ENCODE results near the gene ANTKMT. TPM values are rescaled to one million over a fixed set of nuclear protein-coding genes. Genes with fewer than 3 reads are reported as not detected.
"Not testable (repeated sequence)": the region's sequence is repeated elsewhere in the genome, so short reads cannot be mapped to it uniquely, and the experiment has no call there.

The ANTKMT gene
- total and polyA plus RNA-seq, 2 donors: 7.9 to 29.3 TPM

- no peak for DNase-seq (ENCODE audit: extremely low spot score)
- no peaks in the 10 kb centered on the region for H3K4me1 ChIP-seq (ENCODE audit: insufficient read depth)
- 63% methylated on average over 39 of the region's 39 CpGs for WGBS
- no peak overlapping the region for H3K27ac ChIP-seq (ENCODE audit: low read depth)
- H3K36me3 ChIP-seq (ENCODE audit: insufficient read depth): no peaks in the 10 kb centered on the region
- no peak overlapping the region for H3K4me3 ChIP-seq (ENCODE audit: low read depth, low read length)
Measured at GRCh38 chr16:751152-752006, 30.4 kb downstream of the ANTKMT start.

GRCh38 chr16:752007-752312 lies 31.0 kb downstream of the ANTKMT start:
- 26% methylated on average over 10 of the region's 10 CpGs for WGBS
- no peak for DNase-seq (ENCODE audit: extremely low spot score)
- H3K4me3 ChIP-seq (ENCODE audit: low read depth, low read length): no peak overlapping the region
- no peak overlapping the region for H3K27ac ChIP-seq (ENCODE audit: low read depth)
- H3K36me3 ChIP-seq (ENCODE audit: insufficient read depth): no peaks in the 10 kb centered on the region
- no peaks in the 10 kb centered on the region for H3K4me1 ChIP-seq (ENCODE audit: insufficient read depth)

GRCh38 chr16:754121-754607 lies 33.2 kb downstream of the ANTKMT start:
- H3K4me3 ChIP-seq (ENCODE audit: low read depth, low read length); H3K36me3 ChIP-seq (ENCODE audit: insufficient read depth); DNase-seq (ENCODE audit: extremely low spot score); H3K4me1 ChIP-seq (ENCODE audit: insufficient read depth); H3K27ac ChIP-seq (ENCODE audit: low read depth): not testable (repeated sequence)
- 87% methylated on average over 11 of the region's 11 CpGs for WGBS

GRCh38 chr16:754656-755055 lies 33.7 kb downstream of the ANTKMT start:
- Histone ChIP-seq H3K36me3 (ENCODE audit: insufficient read depth) (no peaks in the 10 kb centered on the region), H3K4me1 (ENCODE audit: insufficient read depth) (no peaks in the 10 kb centered on the region), H3K4me3 (ENCODE audit: low read depth, low read length) (no peak overlapping the region), H3K27ac (ENCODE audit: low read depth) (no peak overlapping the region)
- 58% methylated on average over 11 of the region's 11 CpGs for WGBS
- no peak for DNase-seq (ENCODE audit: extremely low spot score)

- DNase-seq (ENCODE audit: extremely low spot score): no peak
- no peaks in the 10 kb centered on the region for H3K4me1 ChIP-seq (ENCODE audit: insufficient read depth)
- WGBS: 95% methylated on average over 5 of the region's 5 CpGs
- H3K4me3 ChIP-seq (ENCODE audit: low read depth, low read length): no peak overlapping the region
- no peaks in the 10 kb centered on the region for H3K36me3 ChIP-seq (ENCODE audit: insufficient read depth)
- H3K27ac ChIP-seq (ENCODE audit: low read depth): no peak overlapping the region
Measured at GRCh38 chr16:756428-756827, 35.5 kb downstream of the ANTKMT start.

GRCh38 chr16:759110-759910 lies 38.4 kb downstream of the ANTKMT start:
- H3K36me3 ChIP-seq (ENCODE audit: insufficient read depth): no peaks in the 10 kb centered on the region
- peak; percentile 20 for DNase-seq (ENCODE audit: extremely low spot score)
- WGBS: 67% methylated on average over 34 of the region's 34 CpGs
- H3K4me3 ChIP-seq (ENCODE audit: low read depth, low read length): no peak overlapping the region
- H3K4me1 ChIP-seq (ENCODE audit: insufficient read depth): no peaks in the 10 kb centered on the region
- H3K27ac ChIP-seq (ENCODE audit: low read depth): no peak overlapping the region

GRCh38 chr16:760065-760464 lies 39.1 kb downstream of the ANTKMT start:
- Histone ChIP-seq H3K36me3 (ENCODE audit: insufficient read depth) (no peaks in the 10 kb centered on the region), H3K4me3 (ENCODE audit: low read depth, low read length) (no peak overlapping the region), H3K4me1 (ENCODE audit: insufficient read depth) (no peaks in the 10 kb centered on the region), H3K27ac (ENCODE audit: low read depth) (no peak overlapping the region)
- WGBS: 50% methylated on average over 15 of the region's 15 CpGs
- no peak for DNase-seq (ENCODE audit: extremely low spot score)

- Histone ChIP-seq H3K36me3 (ENCODE audit: insufficient read depth) (no peaks in the 10 kb centered on the region), H3K4me1 (ENCODE audit: insufficient read depth) (no peaks in the 10 kb centered on the region), H3K27ac (ENCODE audit: low read depth) (no peak within 1 kb of the TSS), H3K4me3 (ENCODE audit: low read depth, low read length) (no peak within 1 kb of the TSS)
- DNase-seq (ENCODE audit: extremely low spot score): no peak
- WGBS: 75% methylated on average over 37 of the region's 37 CpGs
Measured at GRCh38 chr16:760545-761343, 39.8 kb downstream of the ANTKMT start, which contains the start of gene MSLN. Gene MSLN (plus strand): TSS chr16:760734. CDS start chr16:762681, 1,947 bp downstream.

GRCh38 chr16:761625-762513 lies 40.9 kb downstream of the ANTKMT start:
- Histone ChIP-seq H3K27ac (ENCODE audit: low read depth) (no peak overlapping the region), H3K36me3 (ENCODE audit: insufficient read depth) (no peaks in the 10 kb centered on the region), H3K4me1 (ENCODE audit: insufficient read depth) (no peaks in the 10 kb centered on the region), H3K4me3 (ENCODE audit: low read depth, low read length) (no peak overlapping the region)
- no peak for DNase-seq (ENCODE audit: extremely low spot score)
- 55% methylated on average over 22 of the region's 22 CpGs for WGBS

GRCh38 chr16:762595-763268 lies 41.8 kb downstream of the ANTKMT start:
- Histone ChIP-seq H3K4me1 (ENCODE audit: insufficient read depth) (no peaks in the 10 kb centered on the region), H3K36me3 (ENCODE audit: insufficient read depth) (no peaks in the 10 kb centered on the region), H3K27ac (ENCODE audit: low read depth) (no peak overlapping the region), H3K4me3 (ENCODE audit: low read depth, low read length) (no peak overlapping the region)
- WGBS: 70% methylated on average over 17 of the region's 17 CpGs
- DNase-seq (ENCODE audit: extremely low spot score): no peak

- Histone ChIP-seq H3K27ac (ENCODE audit: low read depth) (no peak overlapping the region), H3K4me3 (ENCODE audit: low read depth, low read length) (no peak overlapping the region), H3K36me3 (ENCODE audit: insufficient read depth) (no peaks in the 10 kb centered on the region), H3K4me1 (ENCODE audit: insufficient read depth) (no peaks in the 10 kb centered on the region)
- no peak for DNase-seq (ENCODE audit: extremely low spot score)
- WGBS: 74% methylated on average over 21 of the region's 21 CpGs
Measured at GRCh38 chr16:763369-764183, 42.6 kb downstream of the ANTKMT start.
